GM19395 (cell line): Measurements from ENCODE around the gene STRAP.

ENCODE experiments used
- ATAC-seq: cut with Tn5 transposase; IDR thresholded peaks from one replicate; pipeline ENCODE4 v1.9.1; 2021; ENCODE audit warnings: mild to moderate bottlenecking, moderate library complexity; ENCODE audit not compliant: unreplicated experiment

STRAP gene

GRCh38 chr12:15882118-15882971 is at the start of gene STRAP:
STRAP (plus strand) TSS chr12:15882387; CDS start chr12:15882708, 321 bp downstream.
- peak; percentile 98 for ATAC-seq

GRCh38 chr12:15834575-15834974 is 47.6 kb upstream of the STRAP start:
- ATAC-seq, result no peak

- ATAC-seq, result no peak
Observed at GRCh38 chr12:15837141-15837790, 44.9 kb upstream of the STRAP start.

GRCh38 chr12:15839041-15839440 is 43.1 kb upstream of the STRAP start:
- no peak for ATAC-seq

GRCh38 chr12:15839682-15840081 is 42.5 kb upstream of the STRAP start:
- ATAC-seq, result no peak

- no peak for ATAC-seq
Observed at GRCh38 chr12:15842108-15842507, 40.1 kb upstream of the STRAP start.

- no peak for ATAC-seq
Observed at GRCh38 chr12:15846887-15847286, 35.3 kb upstream of the STRAP start.

- no peak for ATAC-seq
Observed at GRCh38 chr12:15848606-15849005, 33.6 kb upstream of the STRAP start.

GRCh38 chr12:15851045-15851620 is 31.1 kb upstream of the STRAP start:
- no peak for ATAC-seq

GRCh38 chr12:15851919-15852318 is 30.3 kb upstream of the STRAP start:
- ATAC-seq, result no peak

- ATAC-seq, result no peak
Observed at GRCh38 chr12:15852383-15852782, 29.8 kb upstream of the STRAP start.

GRCh38 chr12:15853877-15854276 is 28.3 kb upstream of the STRAP start:
- ATAC-seq, result no peak

GRCh38 chr12:15854916-15855315 is 27.3 kb upstream of the STRAP start:
- no peak for ATAC-seq

- ATAC-seq, result no peak
Observed at GRCh38 chr12:15855646-15856045, 26.5 kb upstream of the STRAP start.

GRCh38 chr12:15856097-15856982 is 25.8 kb upstream of the STRAP start:
- peak; percentile 66 for ATAC-seq

- ATAC-seq, result no peak
Observed at GRCh38 chr12:15858353-15858752, 23.8 kb upstream of the STRAP start.

GRCh38 chr12:15859116-15859515 is 23.1 kb upstream of the STRAP start:
- no peak for ATAC-seq

- ATAC-seq, result no peak
Observed at GRCh38 chr12:15861404-15861803, 20.8 kb upstream of the STRAP start.

- ATAC-seq, result no peak
Observed at GRCh38 chr12:15862840-15863239, 19.3 kb upstream of the STRAP start.

- no peak for ATAC-seq
Observed at GRCh38 chr12:15863372-15863771, 18.8 kb upstream of the STRAP start.

- peak; percentile 93 for ATAC-seq
Observed at GRCh38 chr12:15863984-15864383, 18.2 kb upstream of the STRAP start.
